Measurements from ENCODE around the gene SEZ6L. TPM values are rescaled to one million over a fixed set of nuclear protein-coding genes. Genes with fewer than 3 reads are reported as not detected.

The SEZ6L gene
- total and polyA plus RNA-seq, 10 of the 15 experiments (the other 5 are each of a cell fraction or from before 2014, with no cell fraction given), result not detected

GRCh38 chr22:26431261-26431995, 262.2 kb downstream of the SEZ6L start (continued):
- TF ChIP-seq CEBPB (IDR thresholded peaks at IDR 0.05; ENCODE audit: borderline replicate concordance in 1 of 2, low read depth in 2 of 2, low read length in 2 of 2), result no peak
- TF ChIP-seq E2F8 (IDR thresholded peaks at IDR 0.05; ENCODE audit: low read depth, partially characterized antibody), result no peak
- no peak; the same call in 1 of the 2 replicates for TF ChIP-seq BCL11A (IDR thresholded peaks at IDR 0.05; ENCODE audit: low read depth, low read length)
- TF ChIP-seq RBBP5 (conservative IDR thresholded peaks at IDR 0.05), result no peak
- TF ChIP-seq SRF (IDR thresholded peaks at IDR 0.05; ENCODE audit: low read depth in 2 of 2, low read length in 2 of 2), result no peak
- peak; percentile 69 to 77 for TF ChIP-seq IKZF2 (IDR thresholded peaks at IDR 0.05)
- TF ChIP-seq BACH1 (IDR thresholded peaks at IDR 0.05; ENCODE audit: borderline replicate concordance), result no peak
- TF ChIP-seq NR2C1 (IDR thresholded peaks at IDR 0.05), result no peak
- TF ChIP-seq CHD4 (IDR thresholded peaks at IDR 0.05), result no peak
- peak; percentile 31; the same call in 1 of the 2 replicates for TF ChIP-seq NBN (IDR thresholded peaks at IDR 0.05)
- no peak for TF ChIP-seq RAD21 (IDR thresholded peaks at IDR 0.05; ENCODE audit: insufficient read depth, low read depth, low read length)
- no peak for TF ChIP-seq CBFB (IDR thresholded peaks at IDR 0.05; ENCODE audit: low read depth)
- 0 out of 2 replicates have a peak, but pooled peaks have one; percentile 21 for TF ChIP-seq RUNX3 (IDR thresholded peaks at IDR 0.05; ENCODE audit: low read length)
- TF ChIP-seq IKZF1 (conservative IDR thresholded peaks at IDR 0.05), result peak; percentile 42; the same call in 1 of the 2 replicates
- TF ChIP-seq PKNOX1 (IDR thresholded peaks at IDR 0.05), result no peak
- no peak for TF ChIP-seq ZBTB40 (IDR thresholded peaks at IDR 0.05; ENCODE audit: borderline replicate concordance)
- no peak for TF ChIP-seq REST (IDR thresholded peaks at IDR 0.05; ENCODE audit: low read depth, low read length)
- TF ChIP-seq PML (IDR thresholded peaks at IDR 0.05; ENCODE audit: low read length), result no peak
